Common myeloid progenitor, CD34-positive (primary cell): ENCODE results near the gene ZMYND19. TPM values are rescaled to one million over a fixed set of nuclear protein-coding genes. Genes with fewer than 3 reads are reported as not detected.

Experiments
- CTCF ChIA-PET: fragments of 350-600 bp; sonication (Branson Sonifier 250); formaldehyde crosslinking; loops from one replicate; lab custom pipeline; 2021; ENCODE audit warnings: antibody characterized with exemption; lab: Charles Lee
- POLR2A ChIA-PET: fragments of 350-600 bp; sonication (Branson Sonifier 250); formaldehyde crosslinking; loops from one replicate; lab custom pipeline; 2021; ENCODE audit warnings: antibody characterized with exemption; lab: Charles Lee
- DNase-seq, 3 donors: peaks; one replicate each; pipeline versions ENCODE4 v3.0.0 to v3.0.0-alpha.2; 2013
- H3K27ac ChIP-seq, 2 experiments: 1 replicate in 1 of 2; 2 replicates in 1 of 2; pipeline ENCODE4 v1.7.0; 2013; ENCODE audit warnings: inconsistent platforms in 2 of 2, low read length in 2 of 2, mild to moderate bottlenecking in 2 of 2, low read depth in 1 of 2, moderate library complexity in 1 of 2; ENCODE audit not compliant: severe bottlenecking in 2 of 2, insufficient read depth in 1 of 2, poor library complexity in 1 of 2
- H3K27me3 ChIP-seq, 5 experiments: replicated peaks in 2 of 5; 1 replicate in 3 of 5; 2 replicates in 2 of 5; pipeline versions ENCODE4 v1.6.1 to v1.7.0; 2013; ENCODE audit warnings: low read length in 4 of 5, mild to moderate bottlenecking in 2 of 5, moderate library complexity in 2 of 5, inconsistent platforms in 1 of 5; ENCODE audit not compliant: insufficient read depth in 5 of 5, control insufficient read depth in 4 of 5
- H3K36me3 ChIP-seq, 4 experiments: 1 replicate in 2 of 4; 2 replicates in 2 of 4; pipeline versions ENCODE4 v1.6.1 to v1.7.0; 2013; ENCODE audit warnings: low read length in 3 of 4, control low read depth in 1 of 4, mild to moderate bottlenecking in 1 of 4; ENCODE audit not compliant: control insufficient read depth in 4 of 4, insufficient read depth in 4 of 4
- H3K4me1 ChIP-seq, 4 experiments: 1 replicate in 3 of 4; 2 replicates in 1 of 4; pipeline versions ENCODE4 v1.6.1 to v1.7.1; 2013; ENCODE audit warnings: low read length in 3 of 4, mild to moderate bottlenecking in 3 of 4, control low read depth in 1 of 4, inconsistent platforms in 1 of 4, moderate library complexity in 1 of 4; ENCODE audit not compliant: control insufficient read depth in 4 of 4, insufficient read depth in 4 of 4; ENCODE audit errors: control extremely low read depth in 1 of 4
- H3K4me3 ChIP-seq, 7 experiments: 1 replicate in 4 of 7; 2 replicates in 3 of 7; pipeline versions ENCODE4 v1.5.1 to v1.7.0; 2013; ENCODE audit warnings: mild to moderate bottlenecking in 7 of 7, low read length in 6 of 7, moderate library complexity in 6 of 7, inconsistent platforms in 2 of 7, low read depth in 2 of 7, control low read depth in 1 of 7; ENCODE audit not compliant: insufficient read depth in 4 of 7, control insufficient read depth in 1 of 7; ENCODE audit errors: extremely low read depth in 1 of 7
- H3K9me3 ChIP-seq, 5 experiments: 1 replicate in 4 of 5; 2 replicates in 1 of 5; pipeline versions ENCODE4 v1.6.1 to v1.7.1; 2013; ENCODE audit warnings: low read length in 4 of 5, mild to moderate bottlenecking in 2 of 5, inconsistent platforms in 1 of 5, low read depth in 1 of 5, moderate library complexity in 1 of 5; ENCODE audit not compliant: control insufficient read depth in 4 of 5, insufficient read depth in 2 of 5; ENCODE audit errors: control extremely low read depth in 1 of 5
- WGBS: methylation state at CpG from one replicate; pipeline ENCODE4 v1.1.5; 2013; ENCODE audit not compliant: insufficient coverage; 5-methylcytosine and 5-hydroxymethylcytosine counted together
- polyA plus RNA-seq: library from polyadenylated mRNA; unstranded; fragments of 120-200 nt; gene quantifications from one replicate; pipeline ENCODE4 v1.2.1, GENCODE V29; 2013

The ZMYND19 gene
- polyA plus RNA-seq: 11.9 TPM

DNA sequence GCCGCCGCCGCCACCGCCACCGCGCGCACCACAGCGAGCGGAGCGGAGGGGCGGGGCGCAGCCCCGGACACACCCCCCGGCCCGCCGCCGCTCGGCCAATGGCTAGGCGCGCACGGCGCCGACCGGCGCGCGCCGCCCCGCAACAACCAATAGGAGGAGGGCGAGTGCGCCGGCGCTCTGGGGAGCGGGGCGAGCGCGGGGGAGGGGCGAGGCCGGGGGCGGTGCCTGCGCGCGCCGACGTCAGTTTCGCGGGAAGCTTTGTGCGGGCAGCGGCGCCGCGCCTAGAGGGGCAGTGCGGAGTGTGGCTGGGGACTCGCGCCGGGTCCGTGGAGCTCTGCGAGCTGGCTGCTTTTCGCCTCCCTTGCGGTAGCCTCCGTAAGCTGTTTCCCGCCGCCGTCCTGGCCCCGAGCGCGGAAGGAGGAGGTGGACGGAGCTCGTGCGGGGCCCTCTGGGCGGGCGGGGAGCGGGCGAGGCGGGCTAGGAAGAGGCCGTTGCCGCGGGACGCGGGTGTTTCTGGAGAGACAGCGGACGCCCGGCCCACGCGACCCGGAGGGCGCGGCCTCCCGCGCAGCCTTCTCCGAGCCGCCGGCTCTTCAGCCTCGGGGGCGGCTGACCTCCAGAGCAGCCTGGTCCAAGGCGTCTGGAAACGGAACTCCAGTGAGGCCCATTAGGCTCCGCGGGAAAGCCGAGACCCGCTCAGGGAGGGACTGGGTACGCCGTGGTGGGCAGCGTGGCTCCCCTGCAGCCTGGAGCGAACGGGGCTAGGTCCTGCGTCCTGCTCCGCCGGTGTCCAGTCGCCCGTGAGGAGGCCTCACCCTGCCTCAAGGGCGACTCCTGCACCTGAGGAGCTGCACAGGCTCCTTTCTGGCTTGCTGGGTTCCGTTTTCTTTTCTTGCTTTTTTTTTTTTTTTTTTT lies at the start of gene ZMYND19:
TSS of gene ZMYND19 (minus strand) at position 44 of the 915 bp plus-strand sequence. CDS start 249 bp downstream, outside the sequence.
- peaks cover 0 to 34% (median 19%) of the 10 kb centered on the region in 4 experiments for H3K36me3 ChIP-seq
- H3K4me1 ChIP-seq: peaks cover 3 to 28% (median 20%) of the 10 kb centered on the region in 4 experiments
- CTCF ChIA-PET: interaction anchor here (1.2 to 2.9 kb wide), 3 partner anchors 12 to 105 kb away, joined by 3 to 9 read pairs (median 4); no protein-coding TSS in a partner anchor
- no peaks in the 10 kb centered on the region for H3K9me3 ChIP-seq
- WGBS: under 1% methylated on average over 93 of the region's 113 CpGs
- peak; percentile 85 to 92 (median 92) for DNase-seq
- no peaks in the 10 kb centered on the region for H3K27me3 ChIP-seq
- POLR2A ChIA-PET: no interaction called here
- H3K4me3 ChIP-seq: peak within 1 kb of the TSS; percentile 65 to 91 (median 73)
- H3K27ac ChIP-seq: no peak within 1 kb of the TSS

DNA sequence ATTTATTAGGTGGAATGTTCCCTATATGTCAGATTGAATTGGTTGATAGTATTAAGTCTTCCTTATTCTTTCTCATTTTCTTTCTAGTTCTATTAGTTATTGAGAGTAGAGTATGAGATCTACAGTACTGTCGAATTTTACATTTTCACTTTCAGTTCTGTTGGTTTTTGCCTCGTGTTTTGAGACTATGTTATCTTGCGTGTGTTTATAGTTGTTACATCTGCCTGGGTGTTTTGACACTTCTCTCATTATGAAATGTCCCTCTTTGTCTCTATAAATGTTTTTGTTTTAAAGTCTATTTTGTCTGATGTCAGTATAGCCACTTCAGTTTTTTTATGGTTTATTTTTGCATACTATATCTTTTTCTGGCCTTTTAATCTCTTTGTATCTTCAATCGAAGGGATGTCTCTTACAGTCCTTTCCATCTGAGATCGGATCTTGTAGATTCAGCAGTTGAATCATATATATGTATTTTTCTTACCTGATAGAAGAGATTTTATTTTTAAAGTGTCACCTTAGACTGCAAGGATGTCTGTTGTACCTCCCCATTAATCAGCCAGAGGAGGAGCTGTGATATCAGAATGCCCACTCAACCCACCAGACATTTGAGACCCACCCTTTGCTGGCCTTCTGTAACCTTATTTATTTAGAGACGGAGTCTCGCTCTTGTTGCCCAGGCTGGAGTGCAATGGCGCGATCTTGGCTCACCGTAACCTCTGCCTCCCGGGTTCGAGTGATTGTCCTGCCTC lies 49.2 kb upstream of the ZMYND19 start:
- peak overlapping the region; percentile 56 to 73 for H3K27ac ChIP-seq
- ChIA-PET POLR2A (no interaction called here), CTCF (interaction anchor here (1.0 to 1.3 kb wide), 2 partner anchors 11 to 130 kb away, joined by 3 to 4 read pairs; no protein-coding TSS in a partner anchor)
- DNase-seq: peak; percentile 30 to 62 (median 50)
- H3K4me1 ChIP-seq: peaks cover 4 to 14% (median 6%) of the 10 kb centered on the region in 4 experiments
- 95% methylated on average over 7 of the region's 12 CpGs for WGBS
- H3K4me3 ChIP-seq: peak overlapping the region in 5 of 7 experiments; percentile 21 to 75 (median 34)
- peaks cover 0 to 20% (median 9%) of the 10 kb centered on the region in 4 experiments for H3K36me3 ChIP-seq
- H3K9me3 ChIP-seq: no peaks in the 10 kb centered on the region
- no peaks in the 10 kb centered on the region for H3K27me3 ChIP-seq

- H3K4me1 ChIP-seq: peaks cover 4 to 14% (median 6%) of the 10 kb centered on the region in 4 experiments
- peak overlapping the region in 3 of 7 experiments; percentile 34 to 75 (median 62) for H3K4me3 ChIP-seq
- 95% methylated on average over 5 of the region's 6 CpGs for WGBS
- ChIA-PET CTCF (interaction anchor here (1.0 to 1.4 kb wide), 2 partner anchors 9 to 59 kb away, joined by 3 to 8 read pairs; no protein-coding TSS in a partner anchor), POLR2A (no interaction called here)
- peak overlapping the region; percentile 56 to 73 for H3K27ac ChIP-seq
- no peaks in the 10 kb centered on the region for H3K27me3 ChIP-seq
- DNase-seq: no peak
- H3K9me3 ChIP-seq: no peaks in the 10 kb centered on the region
- H3K36me3 ChIP-seq: peaks cover 0 to 17% (median 7%) of the 10 kb centered on the region in 4 experiments
These were observed 48.4 kb upstream of the ZMYND19 start for GRCh38 chr9:137638680-137639079.

- H3K4me3 ChIP-seq: no peak overlapping the region
- DNase-seq: no peak
- H3K27ac ChIP-seq: no peak overlapping the region
- POLR2A ChIA-PET: no interaction called here
- peaks cover 0 to 4% (median 0%) of the 10 kb centered on the region in 4 experiments for H3K36me3 ChIP-seq
- peaks cover 10 to 46% (median 37%) of the 10 kb centered on the region in 4 experiments for H3K4me1 ChIP-seq
- H3K9me3 ChIP-seq: no peaks in the 10 kb centered on the region
- CTCF ChIA-PET: interaction anchor here (1.2 kb wide), 1 partner anchor 12 kb away, joined by 3 read pairs; no protein-coding TSS in a partner anchor
- H3K27me3 ChIP-seq: no peaks in the 10 kb centered on the region
- WGBS: 96% methylated on average over 4 of the region's 5 CpGs
These were observed 43.7 kb upstream of the ZMYND19 start for GRCh38 chr9:137634016-137634415.

DNA sequence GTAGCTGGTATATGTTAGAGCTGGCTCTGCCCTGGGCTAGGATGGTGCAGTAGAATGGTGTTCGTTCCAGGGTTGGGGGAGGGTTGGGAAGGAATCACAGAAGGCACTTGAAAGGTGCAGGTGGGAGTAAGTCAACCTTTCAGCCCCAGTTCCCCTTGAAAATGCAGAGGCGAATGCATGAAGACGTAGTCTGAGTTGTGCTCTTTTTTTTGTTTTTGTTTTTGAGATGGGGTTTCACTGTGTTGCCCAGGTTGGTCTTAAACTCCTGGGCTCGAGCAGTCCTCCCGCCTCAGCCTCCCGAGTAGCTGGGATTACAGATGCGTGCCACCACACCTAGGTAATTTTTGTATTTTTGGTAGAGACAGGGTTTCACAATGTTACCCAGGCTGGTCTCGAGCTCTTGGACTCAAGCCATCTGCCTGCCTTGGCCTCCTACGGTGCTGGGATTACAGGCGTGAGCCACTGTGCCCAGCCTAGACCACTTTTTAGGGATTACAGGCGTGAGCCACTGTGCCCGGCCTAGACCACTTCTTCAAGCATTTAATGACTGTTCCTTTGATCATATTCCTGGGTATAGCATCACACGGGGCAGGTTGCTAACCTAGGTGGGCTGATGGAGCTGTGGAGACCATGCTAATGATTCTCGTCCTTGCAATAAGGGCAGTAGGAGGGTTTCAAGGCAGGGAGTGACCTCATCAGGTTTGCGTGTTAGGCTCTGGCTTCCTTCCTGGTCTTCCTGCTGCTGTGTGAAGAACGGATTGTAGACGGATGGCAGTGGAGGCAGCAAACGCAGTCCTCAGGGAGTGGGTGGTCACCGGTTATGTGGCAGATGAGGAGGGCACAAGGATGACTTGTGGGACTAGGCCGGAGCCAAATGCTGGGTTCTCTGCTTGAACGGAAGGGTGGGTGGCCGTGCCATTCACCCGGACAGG lies 42.2 kb upstream of the ZMYND19 start:
- peaks cover 0 to 4% (median 0%) of the 10 kb centered on the region in 4 experiments for H3K36me3 ChIP-seq
- peaks cover 19 to 52% (median 48%) of the 10 kb centered on the region in 4 experiments for H3K4me1 ChIP-seq
- CTCF ChIA-PET: interaction anchor here (0.6 to 1.8 kb wide), 3 partner anchors 10 to 69 kb away, joined by 3 to 6 read pairs (median 3); no protein-coding TSS in a partner anchor
- peak overlapping the region in 1 of 7 experiments; percentile 57 for H3K4me3 ChIP-seq
- WGBS: 64% methylated on average over 17 of the region's 23 CpGs
- H3K9me3 ChIP-seq: no peaks in the 10 kb centered on the region
- POLR2A ChIA-PET: no interaction called here
- DNase-seq: peak; percentile 37 to 53 (median 40)
- H3K27me3 ChIP-seq: no peaks in the 10 kb centered on the region
- H3K27ac ChIP-seq: peak overlapping the region; percentile 3 to 21
